KBM-7 (cell line): ENCODE measurements around the gene SLC39A9.
"Not testable (repeated sequence)": the region's sequence is repeated elsewhere in the genome, so short reads cannot be mapped to it uniquely, and the experiment has no call there.

Source experiments
- DNase-seq: peaks from one replicate; pipeline ENCODE4 v3.0.0-alpha.2; 2015
- in situ Hi-C: fragments of 300-500 bp; cut with MboI; formaldehyde crosslinking; loops from 2 replicates; pipeline ENCODE4 v1.14.3; 2020; ENCODE audit warnings: low sequenced_read_pairs, low pct_unique_long_range_greater_than_20kb, mixed read lengths

The SLC39A9 gene

GRCh38 chr14:69489495-69489894 lies 91.0 kb downstream of the SLC39A9 start:
- DNase-seq: no peak
- in situ Hi-C loops: no loop called here

DNA sequence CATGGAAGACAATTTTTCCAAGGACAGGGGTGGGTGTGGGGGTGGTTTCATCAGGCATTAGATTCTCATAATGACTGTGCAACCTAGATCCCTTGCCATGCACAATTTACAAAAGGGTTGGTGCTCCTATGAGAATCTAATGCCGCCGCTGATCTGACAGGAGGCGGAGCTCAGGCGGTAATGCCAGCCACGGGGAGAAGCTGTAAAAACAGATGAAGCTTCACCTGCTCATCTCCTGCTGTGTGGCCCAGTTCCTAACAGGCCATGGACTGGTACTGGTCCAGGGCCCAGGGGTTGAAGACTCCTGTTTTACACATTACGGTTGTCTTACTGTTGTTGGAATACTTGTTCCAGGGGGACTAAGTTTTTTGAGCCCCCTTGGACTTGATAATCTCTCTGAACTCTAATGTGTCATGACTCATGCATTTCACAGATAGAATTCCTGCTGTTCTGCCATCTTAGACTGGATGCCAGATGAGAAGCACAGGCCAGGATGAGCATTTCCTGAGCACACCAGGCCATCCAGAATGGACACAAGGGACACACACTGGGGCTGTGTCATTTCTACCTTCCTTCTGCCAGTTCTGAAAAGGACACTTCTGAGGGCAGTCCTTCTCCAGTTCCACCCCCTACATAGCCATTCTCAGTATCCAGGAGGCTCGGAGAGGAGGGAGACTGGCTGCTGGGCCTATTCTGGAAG lies 91.9 kb downstream of the SLC39A9 start:
- in situ Hi-C loops: no loop called here
- no peak for DNase-seq

- no peak for DNase-seq
- in situ Hi-C loops: no loop called here
Measured at GRCh38 chr14:69491193-69491592, 92.7 kb downstream of the SLC39A9 start.

- DNase-seq: no peak
- in situ Hi-C loops: no loop called here
Measured at GRCh38 chr14:69493038-69493437, 94.5 kb downstream of the SLC39A9 start.

DNA sequence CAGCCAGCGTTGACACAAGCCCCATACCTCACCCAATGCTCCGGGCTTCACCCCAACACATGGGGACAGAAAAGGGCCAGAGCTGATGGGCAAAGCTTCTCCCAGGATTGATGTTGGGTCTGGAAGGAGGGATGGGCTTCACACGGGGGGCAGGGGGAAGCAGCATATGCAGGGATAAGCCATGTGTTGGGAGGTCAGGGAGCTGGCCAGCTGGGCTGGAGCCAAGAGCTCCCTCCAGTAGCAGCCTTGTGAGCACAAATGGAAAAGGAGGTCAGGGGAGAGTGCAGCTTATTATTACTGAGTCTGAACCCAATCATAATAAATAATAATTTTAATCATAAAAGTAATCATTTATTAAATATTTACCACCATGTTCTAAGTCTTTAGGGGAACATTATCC lies 95.3 kb downstream of the SLC39A9 start:
- in situ Hi-C loops: no loop called here
- DNase-seq: no peak

DNA sequence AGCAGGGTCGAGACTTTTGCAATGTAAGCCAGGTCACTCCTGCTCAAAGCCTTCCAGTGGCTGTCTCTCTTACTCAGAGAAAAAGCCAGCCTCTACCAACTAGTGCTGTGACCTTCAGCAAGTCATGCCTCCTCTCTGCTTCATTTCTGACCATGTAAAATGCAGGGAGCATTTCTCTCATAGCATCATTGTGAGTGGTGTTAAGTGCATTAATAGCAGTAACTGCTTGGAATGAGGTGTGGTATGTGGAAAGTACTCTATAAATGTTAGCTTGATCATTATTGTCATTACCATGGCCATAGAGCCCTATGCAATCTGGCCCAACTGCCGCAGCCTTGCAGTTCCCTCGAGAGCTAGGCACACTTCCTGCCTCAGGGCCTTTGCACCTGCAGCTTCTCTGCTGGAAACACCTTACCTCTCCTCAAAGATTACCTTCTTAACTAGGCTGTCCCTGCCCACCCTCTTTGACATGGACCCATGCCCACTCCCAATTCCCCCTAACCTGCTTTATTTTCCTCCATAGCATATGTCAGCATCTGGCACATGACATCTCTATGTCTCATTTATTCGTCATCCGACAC lies 96.9 kb downstream of the SLC39A9 start:
- DNase-seq: no peak

GRCh38 chr14:69497866-69498265 lies 99.4 kb downstream of the SLC39A9 start:
- DNase-seq, in situ Hi-C loops: not testable (repeated sequence)

More for the DNA sequence above, 96.9 kb downstream of the SLC39A9 start:
- in situ Hi-C loops: no loop called here

GRCh38 chr14:69498286-69498685 lies 99.8 kb downstream of the SLC39A9 start:
- DNase-seq, in situ Hi-C loops: not testable (repeated sequence)

- in situ Hi-C loops: no loop called here
- DNase-seq: no peak
Measured at GRCh38 chr14:69499436-69499835, 100.9 kb downstream of the SLC39A9 start.

GRCh38 chr14:69500096-69500495 lies 101.6 kb downstream of the SLC39A9 start:
- in situ Hi-C loops: no loop called here
- no peak for DNase-seq

DNA sequence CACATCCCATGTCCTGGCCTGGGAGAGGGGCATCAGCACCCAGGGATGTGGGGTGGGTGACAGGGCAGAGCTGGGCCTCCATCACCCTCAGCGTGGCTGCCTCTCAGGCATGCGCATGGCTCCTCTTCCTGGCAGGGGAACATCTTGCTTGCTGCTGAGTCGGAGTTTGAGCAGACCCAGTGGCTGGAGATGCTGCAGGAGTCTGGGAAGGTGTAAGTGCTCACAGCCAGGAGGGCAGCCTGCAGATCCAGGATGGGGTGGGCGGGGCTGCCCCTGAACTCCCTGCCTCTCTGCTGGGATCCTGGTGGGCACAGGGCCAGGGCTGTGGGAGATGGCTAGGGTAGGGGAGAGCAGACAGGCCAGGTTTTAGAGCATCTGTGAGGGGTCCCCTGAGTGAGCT lies 102.2 kb downstream of the SLC39A9 start:
- DNase-seq: no peak
- in situ Hi-C loops: no loop called here

DNA sequence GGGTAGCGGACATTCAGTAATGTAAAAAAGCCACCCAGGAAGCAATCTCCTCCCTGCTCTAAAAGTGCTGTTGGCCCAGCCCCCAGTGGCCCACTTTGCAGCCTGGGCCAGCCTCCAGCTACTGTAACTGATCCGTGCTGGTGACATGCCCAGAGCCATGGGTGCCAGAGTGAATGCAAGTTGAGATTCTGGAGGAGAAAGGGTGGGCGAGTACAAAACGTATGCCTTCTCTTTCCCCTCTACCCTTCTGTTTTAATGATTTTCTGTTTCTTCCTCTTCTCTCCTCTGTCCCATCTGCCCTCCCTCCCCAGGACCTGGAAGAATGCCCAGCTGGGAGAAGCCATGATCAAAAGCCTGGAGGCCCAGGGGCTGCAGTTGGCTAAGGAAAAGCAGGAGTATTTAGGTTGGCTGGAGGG lies 102.9 kb downstream of the SLC39A9 start:
- in situ Hi-C loops: no loop called here

GRCh38 chr14:69504775-69505174 lies 106.3 kb downstream of the SLC39A9 start:
- in situ Hi-C loops: no loop called here
- no peak for DNase-seq

More for the DNA sequence above, 102.9 kb downstream of the SLC39A9 start:
- no peak for DNase-seq

DNA sequence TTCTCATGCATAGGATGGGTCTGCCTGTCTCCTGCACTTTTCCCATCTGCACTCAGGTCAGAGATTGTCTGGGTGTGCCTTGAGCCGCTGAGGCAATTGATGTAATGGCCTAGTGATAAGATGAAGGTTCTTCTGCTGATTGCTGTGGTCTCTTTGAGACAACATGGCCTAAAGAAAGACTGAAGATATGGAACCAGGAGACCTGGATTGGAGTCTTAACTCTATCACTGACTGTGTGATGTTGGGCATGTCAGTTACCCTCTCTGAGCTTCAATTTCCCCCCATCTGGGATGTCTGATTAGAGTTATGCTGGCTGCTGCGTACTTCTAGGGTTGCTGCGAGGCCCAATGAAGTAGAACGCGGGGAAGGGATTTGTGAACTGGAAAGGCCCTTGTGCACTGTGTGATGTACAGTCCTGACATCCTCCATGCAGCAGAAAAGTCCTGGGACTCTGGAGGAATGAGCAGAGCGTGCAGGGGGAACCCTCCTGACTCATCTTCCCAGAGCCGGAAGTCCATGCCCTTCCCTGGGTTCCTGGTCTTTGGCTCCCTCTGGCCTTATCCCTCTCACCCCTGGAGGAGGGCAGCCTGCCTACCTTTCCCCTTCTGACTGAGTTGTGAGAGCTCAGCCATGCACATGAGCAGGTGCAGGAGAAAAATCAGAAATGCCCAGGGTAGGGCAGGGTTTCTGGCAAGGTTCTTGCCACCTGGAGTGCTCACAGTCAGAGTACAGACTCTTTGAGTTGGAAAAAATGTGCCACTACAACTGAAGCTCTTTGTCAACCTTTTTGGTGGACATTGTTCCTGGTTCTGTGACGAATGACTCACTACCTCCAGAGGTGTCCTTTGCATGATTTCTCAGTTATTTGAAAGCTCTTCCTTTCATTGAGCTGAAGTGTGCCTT lies 107.1 kb downstream of the SLC39A9 start:
- no peak for DNase-seq
- in situ Hi-C loops: no loop called here

GRCh38 chr14:69506241-69506595 lies 107.7 kb downstream of the SLC39A9 start:
- in situ Hi-C loops: no loop called here
- no peak for DNase-seq
